K562 (cell line): ENCODE measurements around the gene ARMC6. TPM values are rescaled to one million over a fixed set of nuclear protein-coding genes. Genes with fewer than 3 reads are reported as not detected.

Experiments
- ATAC-seq: fragments of 200-7000 bp; cut with Tn5 transposase; 3 replicates; pipeline ENCODE4 v1.9.1; 2020; ENCODE audit warnings: moderate library complexity
- BruUV-seq: library from RNA; stranded (reverse); fragments of 400-500 nt; replicated peaks from 2 replicates; lab custom pipeline; 2021; lab: Mats Ljungman, UMichigan
- CTCF ChIA-PET: fragments of 300-600 bp; formaldehyde crosslinking; extraction: SDS; loops from one replicate; lab custom pipeline; 2021; ENCODE audit warnings: low intra/inter-chr PET ratio; lab: Yijun Ruan, JAX
- POLR2A ChIA-PET: fragments of 300-600, 350-650 bp; sonication (Branson Sonifier 250); formaldehyde crosslinking; extraction: SDS; loops from one replicate; lab custom pipeline; 2021; ENCODE audit warnings: antibody characterized with exemption, inconsistent platforms; lab: Yijun Ruan, JAX
- DNase-seq, 4 experiments: peaks; one replicate each; pipeline versions ENCODE4 v3.0.0 to v3.0.0-alpha.2; 2011 to 2018; ENCODE audit warnings: low spot score in 3 of 4, mixed read lengths in 3 of 4; ENCODE audit errors: extremely low read depth in 1 of 4
- FAIRE-seq: peaks from 2 replicates; lab custom pipeline; 2011; peaks lifted over from hg19 to GRCh38; lab: Jason Lieb, UNC
- H2AFZ ChIP-seq: 2 replicates; pipeline ENCODE4 v1.6.0; 2011; ENCODE audit warnings: low read depth, low read length, control low read depth, inconsistent platforms
- H3K27ac ChIP-seq: fragments of 200-600 bp; 3 replicates; pipeline ENCODE4 v1.8.0; 2011; ENCODE audit warnings: low read depth, mild to moderate bottlenecking, control low read depth, inconsistent platforms, low read length, moderate library complexity, mixed read lengths; ENCODE audit errors: extremely low read depth
- H3K27me3 ChIP-seq, 2 experiments: fragments of 300-600 bp in 1 of 2; 2 replicates in 1 of 2; 3 replicates in 1 of 2; pipeline versions ENCODE4 v1.6.0 to v1.8.0; 2011; ENCODE audit warnings: inconsistent platforms in 2 of 2, low read length in 2 of 2, mild to moderate bottlenecking in 1 of 2, mixed read lengths in 1 of 2, moderate library complexity in 1 of 2; ENCODE audit not compliant: control insufficient read depth in 2 of 2, insufficient read depth in 2 of 2
- H3K36me3 ChIP-seq: fragments of 300-600 bp; 3 replicates; pipeline ENCODE4 v1.8.0; 2011; ENCODE audit warnings: mild to moderate bottlenecking, low read length, inconsistent platforms; ENCODE audit not compliant: control insufficient read depth, insufficient read depth
- H3K4me1 ChIP-seq, 2 experiments: fragments of 200-600 bp in 1 of 2; replicated peaks in 1 of 2; 2 replicates in 1 of 2; 3 replicates in 1 of 2; pipeline versions ENCODE4 v1.5.1 to v1.8.0; 2011; ENCODE audit warnings: inconsistent platforms in 2 of 2, low read length in 2 of 2, mild to moderate bottlenecking in 1 of 2, mixed read lengths in 1 of 2, moderate library complexity in 1 of 2; ENCODE audit not compliant: control insufficient read depth in 2 of 2, insufficient read depth in 2 of 2
- H3K4me2 ChIP-seq: 2 replicates; pipeline ENCODE4 v1.6.1; 2011; ENCODE audit warnings: low read length, control low read depth, inconsistent platforms, mixed read lengths; ENCODE audit not compliant: insufficient read depth
- H3K4me3 ChIP-seq: fragments of 200-600 bp; sonication (generic), shearing (Covaris generic); 2 replicates; pipeline ENCODE4 v1.5.1; 2016; ENCODE audit warnings: control low read depth, inconsistent platforms
- H3K79me2 ChIP-seq: fragments of 200-600 bp; 3 replicates; pipeline ENCODE4 v1.8.0; 2011; ENCODE audit warnings: low read length, inconsistent platforms; ENCODE audit not compliant: control insufficient read depth, insufficient read depth
- H3K9ac ChIP-seq, 2 experiments: 2 replicates each; pipeline versions ENCODE4 v1.6.0 to v1.6.1; 2011; ENCODE audit warnings: low read depth in 2 of 2, low read length in 2 of 2, control low read depth in 1 of 2, inconsistent platforms in 1 of 2, mild to moderate bottlenecking in 1 of 2, mixed read lengths in 1 of 2; ENCODE audit not compliant: insufficient read depth in 1 of 2
- H3K9me1 ChIP-seq: one replicate; pipeline ENCODE4 v1.6.0; 2011; ENCODE audit warnings: inconsistent platforms, mild to moderate bottlenecking, low read length, moderate library complexity; ENCODE audit not compliant: control insufficient read depth, insufficient read depth
- H3K9me3 ChIP-seq: replicated peaks from 2 replicates; pipeline ENCODE4 v1.5.1; 2011; ENCODE audit warnings: low read depth, low read length, inconsistent platforms; ENCODE audit not compliant: control insufficient read depth, insufficient read depth
- H4K20me1 ChIP-seq: replicated peaks from 2 replicates; pipeline ENCODE4 v1.6.1; 2011; ENCODE audit warnings: low read length, inconsistent platforms, mixed read lengths; ENCODE audit not compliant: control insufficient read depth, insufficient read depth
- ESRRB ChIP-seq: fragments of 250-450 bp; sonication (Bioruptor Pico); IDR thresholded peaks from 2 replicates; pipeline ENCODE4 v1.5.0; 2020; ENCODE audit warnings: mild to moderate bottlenecking, moderate library complexity, borderline replicate concordance
- LARP7 ChIP-seq: fragments of 450-650 bp; IDR thresholded peaks from 2 replicates; pipeline ENCODE4 v1.6.1; 2016
- MEIS2 ChIP-seq: fragments of 450-650 bp; IDR thresholded peaks from 2 replicates; pipeline ENCODE4 v1.6.1; 2014; ENCODE audit warnings: mild to moderate bottlenecking; ENCODE audit not compliant: partially characterized antibody
- MTA1 ChIP-seq: fragments of 450-650 bp; IDR thresholded peaks from 2 replicates; pipeline ENCODE4 v1.6.1; 2017; ENCODE audit warnings: borderline replicate concordance
- PPARD ChIP-seq: fragments of 250-450 bp; sonication (Bioruptor Pico); IDR thresholded peaks from 2 replicates; pipeline ENCODE4 v1.8.0; 2022; ENCODE audit warnings: inconsistent platforms, mild to moderate bottlenecking, moderate library complexity
- SMC3 ChIP-seq: conservative IDR thresholded peaks from 2 replicates; pipeline ENCODE4 v1.6.1; 2011; ENCODE audit warnings: low read depth, low read length, improper control_type of control experiment; ENCODE audit not compliant: insufficient read depth
- ZKSCAN1 ChIP-seq: fragments of 150-350 bp; IDR thresholded peaks from 2 replicates; pipeline ENCODE4 v1.6.1; 2016; ENCODE audit warnings: low read depth, low read length
- ZNF316 ChIP-seq: fragments of 450-650 bp; IDR thresholded peaks from 2 replicates; pipeline ENCODE4 v1.6.1; 2016
- ZNF75A ChIP-seq: fragments of 450-650 bp; formaldehyde crosslinking; IDR thresholded peaks from 2 replicates; pipeline ENCODE4 v1.4.0; 2020; ENCODE audit warnings: mild to moderate bottlenecking
- WGBS: fragments of 100-300 bp; shearing (Covaris generic); methylation state at CpG from one replicate; pipeline ENCODE4 v1.1.6; 2016; ENCODE audit warnings: low coverage, mixed read lengths; ENCODE audit not compliant: insufficient coverage; ENCODE audit errors: missing lambda C conversion rate; 5-methylcytosine and 5-hydroxymethylcytosine counted together
- in situ Hi-C: fragments of 300-500 bp; cut with MboI; formaldehyde crosslinking; loops from 4 replicates; pipeline ENCODE4 v1.15.0; 2018; ENCODE audit warnings: inconsistent platforms, mixed read lengths
- intact Hi-C: fragments of 100-400 bp; cut with micrococcal nuclease; formaldehyde crosslinking; loops from 2 replicates; pipeline ENCODE4 v1.14.2; 2022
- polyA plus RNA-seq, 8 experiments: library from polyadenylated mRNA; depleted of rRNA in 4 of 8; stranded (reverse) in 5 of 8; unstranded in 3 of 8; fragments of >200 nt; fragmentation: Nextera tagmentation in 2 of 8; fragmentation: Illumina TruSeq in 1 of 8; extraction: Ambion mirVana in 2 of 8; extraction: Trizol in 1 of 8; gene quantifications; 2 replicates each; pipeline versions ENCODE4 v1.2.1 to v1.2.3, GENCODE V29; 2011 to 2014; ENCODE audit warnings: inconsistent platforms in 1 of 8, missing spikeins in 1 of 8
- total RNA-seq, 7 experiments: library from RNA; depleted of rRNA in 6 of 7; stranded (reverse); fragments of >200 nt in 6 of 7; fragmentation: Illumina TruSeq in 2 of 7; extraction: Trizol in 2 of 7; gene quantifications; 2 replicates each; pipeline versions ENCODE4 v1.2.1 to v1.2.3, GENCODE V29; 2011 to 2021; ENCODE audit warnings: low replicate concordance in 1 of 7
- TF ChIP-seq, protein P1 (sequence below): fragments of 250-450 bp; sonication (Bioruptor Pico); IDR thresholded peaks from 2 replicates; pipeline ENCODE4 v1.8.0; 2021; ENCODE audit warnings: borderline replicate concordance, mild to moderate bottlenecking, moderate library complexity; ENCODE audit not compliant: poor library complexity, severe bottlenecking
- TF ChIP-seq, protein P2 (sequence below), 2 experiments: IDR thresholded peaks; 2 replicates each; pipeline ENCODE4 v1.6.1; 2012; ENCODE audit warnings: improper control_type of control experiment in 2 of 2, low read depth in 2 of 2, low read length in 2 of 2, borderline replicate concordance in 1 of 2
- TF ChIP-seq, protein P3 (sequence below): fragments of 250-450 bp; sonication (Bioruptor Pico); IDR thresholded peaks from 2 replicates; pipeline ENCODE4 v1.5.0; 2021; ENCODE audit warnings: mild to moderate bottlenecking, moderate library complexity
- TF ChIP-seq, protein P4 (sequence below): fragments of 250-450 bp; sonication (Bioruptor Pico); IDR thresholded peaks from 2 replicates; pipeline ENCODE4 v1.8.0; 2022; ENCODE audit warnings: moderate library complexity, mild to moderate bottlenecking, inconsistent platforms
- TF ChIP-seq, protein P5 (sequence below): fragments of 250-450 bp; sonication (Bioruptor Pico); IDR thresholded peaks from 2 replicates; pipeline ENCODE4 v1.4.0; 2020

The ARMC6 gene
- total and polyA plus RNA-seq, 9 of the 15 experiments (the other 6 are each of a cell fraction or from before 2014, with no cell fraction given) = 2.1 to 93.4 (median 63.6) TPM

DNA sequence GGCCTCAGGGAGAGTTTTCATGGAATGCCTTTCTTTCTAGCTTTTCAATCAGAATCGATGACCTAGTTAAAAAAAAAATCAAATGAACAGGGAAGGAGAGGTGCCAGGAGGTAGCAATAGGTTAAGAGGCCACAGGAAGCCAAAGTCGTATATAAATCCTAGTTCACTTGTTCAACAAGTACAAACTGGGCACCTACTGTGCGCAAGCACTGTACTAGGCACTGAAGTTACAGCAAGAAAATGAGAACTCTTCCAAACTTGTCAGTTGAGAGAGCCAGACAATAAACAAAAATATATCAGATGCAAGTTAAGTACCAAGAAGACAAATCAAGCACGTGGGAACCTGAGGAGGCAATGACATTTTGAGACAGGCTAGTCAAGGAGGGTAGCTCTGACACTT, 6.2 kb upstream of the ARMC6 start:
- Histone ChIP-seq H3K9me1 (no peaks in the 10 kb centered on the region), H3K4me2 (no peak overlapping the region), H3K4me3 (no peak overlapping the region), H3K36me3 (peaks cover 96% of the 10 kb centered on the region), H2AFZ (no peak overlapping the region), H3K9me3 (no peaks in the 10 kb centered on the region), H3K9ac (no peak overlapping the region), H4K20me1 (peaks cover 20% of the 10 kb centered on the region), H3K27me3 (no peaks in the 10 kb centered on the region), H3K79me2 (peaks cover 93% of the 10 kb centered on the region), H3K27ac (no peak overlapping the region), H3K4me1 (peaks cover 3 to 4% of the 10 kb centered on the region in 2 experiments; a peak in 2 of 5 replicates)
- ATAC-seq = no peak
- 96% methylated on average over 4 of the region's 4 CpGs for WGBS
- FAIRE-seq = no peak
- intact Hi-C loops (no loop called here), in situ Hi-C loops (no loop called here)
- TF ChIP-seq, protein P1, sequence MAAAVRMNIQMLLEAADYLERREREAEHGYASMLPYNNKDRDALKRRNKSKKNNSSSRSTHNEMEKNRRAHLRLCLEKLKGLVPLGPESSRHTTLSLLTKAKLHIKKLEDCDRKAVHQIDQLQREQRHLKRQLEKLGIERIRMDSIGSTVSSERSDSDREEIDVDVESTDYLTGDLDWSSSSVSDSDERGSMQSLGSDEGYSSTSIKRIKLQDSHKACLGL (CRISPR knock-in tag) = no peak
- TF ChIP-seq MTA1 = no peak
- TF ChIP-seq, protein P2, sequence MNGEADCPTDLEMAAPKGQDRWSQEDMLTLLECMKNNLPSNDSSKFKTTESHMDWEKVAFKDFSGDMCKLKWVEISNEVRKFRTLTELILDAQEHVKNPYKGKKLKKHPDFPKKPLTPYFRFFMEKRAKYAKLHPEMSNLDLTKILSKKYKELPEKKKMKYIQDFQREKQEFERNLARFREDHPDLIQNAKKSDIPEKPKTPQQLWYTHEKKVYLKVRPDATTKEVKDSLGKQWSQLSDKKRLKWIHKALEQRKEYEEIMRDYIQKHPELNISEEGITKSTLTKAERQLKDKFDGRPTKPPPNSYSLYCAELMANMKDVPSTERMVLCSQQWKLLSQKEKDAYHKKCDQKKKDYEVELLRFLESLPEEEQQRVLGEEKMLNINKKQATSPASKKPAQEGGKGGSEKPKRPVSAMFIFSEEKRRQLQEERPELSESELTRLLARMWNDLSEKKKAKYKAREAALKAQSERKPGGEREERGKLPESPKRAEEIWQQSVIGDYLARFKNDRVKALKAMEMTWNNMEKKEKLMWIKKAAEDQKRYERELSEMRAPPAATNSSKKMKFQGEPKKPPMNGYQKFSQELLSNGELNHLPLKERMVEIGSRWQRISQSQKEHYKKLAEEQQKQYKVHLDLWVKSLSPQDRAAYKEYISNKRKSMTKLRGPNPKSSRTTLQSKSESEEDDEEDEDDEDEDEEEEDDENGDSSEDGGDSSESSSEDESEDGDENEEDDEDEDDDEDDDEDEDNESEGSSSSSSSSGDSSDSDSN (IDR thresholded peaks at IDR 0.05; ENCODE audit: borderline replicate concordance in 1 of 2, low read depth in 2 of 2, low read length in 2 of 2) = no peak
- TF ChIP-seq ZNF75A (CRISPR knock-in tag) = no peak
- no peak for TF ChIP-seq ESRRB
- TF ChIP-seq ZNF316 = peak; percentile 26; the same call in 1 of the 2 replicates
- TF ChIP-seq, protein P3, sequence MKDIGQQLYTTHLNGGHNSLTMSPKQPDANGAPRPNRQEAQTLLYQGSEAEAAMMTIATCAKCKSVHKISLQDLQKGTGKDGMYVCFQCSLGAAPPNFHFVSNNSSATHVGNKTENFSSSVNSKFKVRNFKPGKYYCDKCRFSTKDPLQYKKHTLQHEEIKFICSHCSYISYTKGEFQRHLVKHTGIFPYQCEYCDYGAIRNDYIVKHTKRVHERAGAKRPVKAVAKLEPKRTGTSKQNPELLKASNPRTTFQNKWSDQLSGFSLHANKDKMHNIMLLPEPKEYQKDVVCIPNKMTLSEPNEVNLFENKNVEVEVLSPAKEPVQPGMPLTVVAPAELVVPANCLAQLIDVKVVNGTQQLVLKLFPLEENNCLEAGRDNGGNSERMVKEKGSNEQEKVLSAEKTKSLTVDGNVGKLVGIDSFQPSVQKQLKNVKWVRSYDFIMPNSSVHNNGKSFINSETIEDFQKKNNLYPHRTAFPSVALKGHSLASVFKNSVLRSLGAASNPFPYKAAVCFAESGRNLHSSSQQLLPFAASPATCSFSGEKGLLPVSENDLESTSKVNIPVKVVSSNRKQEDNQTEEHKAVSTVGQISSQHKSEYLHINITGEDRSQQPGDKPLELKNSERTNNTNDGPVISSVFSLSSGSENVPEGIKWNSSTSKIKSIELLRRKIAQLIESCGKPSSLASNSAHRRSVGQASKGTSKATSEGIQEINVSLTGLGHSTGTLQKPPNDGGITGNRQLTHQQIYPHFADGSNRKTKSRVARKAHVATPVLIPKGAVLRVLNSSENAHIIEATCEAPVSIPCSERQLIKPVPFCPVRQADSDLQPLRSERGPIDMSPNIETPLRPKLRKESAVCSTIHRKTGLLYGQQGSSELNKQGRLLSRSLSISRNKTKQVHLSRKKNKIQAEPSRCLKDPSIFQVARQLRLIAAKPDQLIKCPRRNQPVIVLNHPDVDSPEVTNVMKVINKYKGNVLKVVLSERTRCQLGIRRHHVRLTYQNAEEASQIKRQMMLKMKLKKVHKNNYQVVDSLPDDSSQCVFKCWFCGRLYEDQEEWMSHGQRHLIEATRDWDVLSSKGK = no peak
- peak; percentile 92 for TF ChIP-seq ZKSCAN1
- TF ChIP-seq PPARD (CRISPR knock-in tag) = no peak
- no peak for TF ChIP-seq MEIS2
- TF ChIP-seq LARP7 = no peak
- TF ChIP-seq SMC3 = no peak
- TF ChIP-seq, protein P4, sequence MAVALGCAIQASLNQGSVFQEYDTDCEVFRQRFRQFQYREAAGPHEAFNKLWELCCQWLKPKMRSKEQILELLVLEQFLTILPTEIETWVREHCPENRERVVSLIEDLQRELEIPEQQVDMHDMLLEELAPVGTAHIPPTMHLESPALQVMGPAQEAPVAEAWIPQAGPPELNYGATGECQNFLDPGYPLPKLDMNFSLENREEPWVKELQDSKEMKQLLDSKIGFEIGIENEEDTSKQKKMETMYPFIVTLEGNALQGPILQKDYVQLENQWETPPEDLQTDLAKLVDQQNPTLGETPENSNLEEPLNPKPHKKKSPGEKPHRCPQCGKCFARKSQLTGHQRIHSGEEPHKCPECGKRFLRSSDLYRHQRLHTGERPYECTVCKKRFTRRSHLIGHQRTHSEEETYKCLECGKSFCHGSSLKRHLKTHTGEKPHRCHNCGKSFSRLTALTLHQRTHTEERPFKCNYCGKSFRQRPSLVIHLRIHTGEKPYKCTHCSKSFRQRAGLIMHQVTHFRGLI (CRISPR knock-in tag) = no peak
- TF ChIP-seq, protein P5, sequence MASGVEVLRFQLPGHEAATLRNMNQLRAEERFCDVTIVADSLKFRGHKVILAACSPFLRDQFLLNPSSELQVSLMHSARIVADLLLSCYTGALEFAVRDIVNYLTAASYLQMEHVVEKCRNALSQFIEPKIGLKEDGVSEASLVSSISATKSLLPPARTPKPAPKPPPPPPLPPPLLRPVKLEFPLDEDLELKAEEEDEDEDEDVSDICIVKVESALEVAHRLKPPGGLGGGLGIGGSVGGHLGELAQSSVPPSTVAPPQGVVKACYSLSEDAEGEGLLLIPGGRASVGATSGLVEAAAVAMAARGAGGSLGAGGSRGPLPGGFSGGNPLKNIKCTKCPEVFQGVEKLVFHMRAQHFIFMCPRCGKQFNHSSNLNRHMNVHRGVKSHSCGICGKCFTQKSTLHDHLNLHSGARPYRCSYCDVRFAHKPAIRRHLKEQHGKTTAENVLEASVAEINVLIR = no peak
- ChIA-PET POLR2A (interaction anchor here (0.8 kb wide), 1 partner anchor 25 kb away, joined by 3 read pairs; no protein-coding TSS in a partner anchor), CTCF (no interaction called here)
- DNase-seq = no peak
- no TSS peak for BruUV-seq
